Activated CD8-positive, alpha-beta memory T cell treated with anti-CD3 and anti-CD28 coated beads, Interleukin-2, amount 50 U/mL, for 1 hour (primary cell): ENCODE measurements around the gene TDRD9.
"Not testable (repeated sequence)": the region's sequence is repeated elsewhere in the genome, so short reads cannot be mapped to it uniquely, and the experiment has no call there.

Experiments used
- DNase-seq: peaks from one replicate; pipeline ENCODE4 v3.0.0-alpha.2; 2020; ENCODE audit errors: extremely low read depth

Gene TDRD9

DNA sequence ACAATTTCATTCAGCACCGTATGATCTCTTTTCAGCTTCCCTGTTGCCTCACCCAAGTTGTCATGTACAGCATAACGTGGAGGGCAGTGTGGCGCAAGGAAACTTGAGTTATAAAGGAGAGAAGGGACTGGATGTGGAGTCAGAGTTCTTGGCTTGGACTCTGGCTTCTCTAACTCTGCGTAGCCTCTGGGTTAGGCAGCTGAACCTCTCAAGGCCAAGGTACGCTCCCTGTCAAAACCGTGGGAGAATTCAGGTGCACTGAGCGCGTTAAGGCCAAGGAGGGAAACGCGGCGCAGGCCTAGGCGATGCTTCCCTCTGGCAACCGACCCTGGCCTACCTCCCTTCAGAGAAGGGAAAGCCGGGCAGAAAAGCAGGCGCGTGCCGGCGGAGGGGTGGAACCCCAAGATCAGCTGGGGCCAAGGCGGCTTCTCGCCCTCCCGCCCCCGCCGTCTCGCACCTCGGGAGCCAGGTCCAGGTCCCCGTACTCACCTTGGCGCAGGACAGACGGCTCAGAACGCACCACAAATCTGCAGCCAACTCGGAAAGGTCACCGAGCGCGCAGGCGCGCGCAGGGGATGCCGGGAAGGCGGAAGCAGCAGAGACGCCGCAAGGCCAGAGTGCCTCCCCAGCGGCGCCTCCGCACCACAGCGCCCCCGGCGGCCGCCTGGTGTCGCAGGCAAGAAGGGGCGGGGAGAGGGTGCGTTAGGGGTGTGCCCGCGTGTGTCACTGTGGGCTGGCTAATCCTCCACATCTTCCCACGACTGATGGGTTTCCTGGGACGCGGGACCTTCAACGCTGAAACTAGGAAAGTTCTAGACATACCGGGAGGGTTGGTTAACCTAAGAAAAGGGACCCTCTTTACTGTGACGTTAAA is 7.0 kb upstream of the TDRD9 start:
- DNase-seq: peak; percentile 73

DNA sequence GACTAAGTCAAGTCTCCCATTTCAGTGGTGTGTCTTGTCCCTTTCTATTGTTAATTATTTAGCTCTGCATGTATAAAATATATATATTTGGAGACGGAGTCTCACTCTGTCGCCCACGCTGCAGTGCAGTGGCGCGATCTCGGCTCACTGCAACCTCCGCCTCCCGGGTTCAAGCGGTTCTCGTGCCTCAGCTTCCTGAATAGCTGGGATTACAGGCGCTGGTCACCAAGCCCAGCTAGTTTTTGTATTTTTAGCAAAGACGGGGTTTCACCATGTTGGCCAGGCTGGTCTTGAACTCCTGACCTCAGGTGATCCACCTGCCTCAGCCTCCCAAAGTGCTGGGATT is 6.4 kb upstream of the TDRD9 start:
- DNase-seq: not testable (repeated sequence)

DNA sequence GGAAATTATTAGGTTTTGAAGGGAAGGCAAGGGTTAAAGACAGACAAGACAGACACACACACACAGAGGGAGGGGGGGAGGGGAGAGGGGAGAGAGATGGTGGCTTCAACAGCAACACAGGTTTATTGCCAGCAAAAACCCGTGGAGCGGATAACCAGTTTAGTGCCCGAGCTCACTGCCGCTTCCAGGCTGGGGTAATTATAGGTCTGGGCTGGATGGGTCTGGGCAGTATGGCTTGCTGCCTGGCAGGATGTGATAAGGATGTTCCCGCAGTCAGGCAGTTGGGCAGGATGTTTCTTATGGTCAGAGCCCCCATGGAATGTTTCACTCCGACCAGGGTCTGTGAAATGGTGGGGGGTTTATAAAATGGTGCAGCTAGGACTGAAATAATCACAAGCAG is 4.4 kb upstream of the TDRD9 start:
- no peak for DNase-seq

DNA sequence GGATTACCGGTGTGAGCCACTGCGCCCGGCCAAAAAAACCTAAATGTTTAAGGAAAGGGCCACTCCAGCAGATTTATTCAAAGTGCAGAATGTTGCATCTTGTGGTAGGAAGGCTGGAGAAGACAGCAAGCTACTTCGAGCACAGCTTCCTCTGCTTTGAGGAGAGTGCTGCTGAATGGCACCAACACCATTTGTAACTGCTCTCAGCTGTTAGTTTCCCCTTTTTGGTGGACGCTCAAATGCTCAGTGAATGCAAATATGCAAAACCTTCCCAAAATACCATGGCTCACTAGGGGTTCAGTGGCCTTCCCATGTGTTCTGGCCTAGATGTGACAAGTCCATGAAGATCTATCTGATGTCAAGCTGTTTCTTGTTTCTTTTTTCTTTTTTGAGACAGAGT is 2.9 kb upstream of the TDRD9 start:
- no peak for DNase-seq

DNA sequence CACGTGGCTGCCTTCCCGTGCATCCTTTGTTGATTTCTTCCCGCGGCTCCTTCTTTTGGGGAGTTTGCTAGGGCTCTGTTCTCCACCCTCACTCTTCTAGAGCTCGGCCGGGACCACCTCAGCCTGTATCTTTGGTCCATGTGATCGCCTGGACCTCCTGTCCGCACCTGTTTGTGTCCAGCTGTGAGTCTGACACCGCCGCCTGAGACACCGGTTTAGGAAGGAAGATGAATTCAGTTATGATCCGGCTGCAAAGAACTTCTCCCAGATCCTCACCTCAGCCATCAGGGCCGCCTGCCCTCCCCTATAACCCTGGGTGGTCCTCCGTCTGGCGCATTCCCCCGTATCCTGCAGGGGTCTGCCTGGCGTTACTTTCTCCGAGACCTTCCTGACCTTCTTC is 690 bp upstream of the TDRD9 start:
- no peak for DNase-seq

DNA sequence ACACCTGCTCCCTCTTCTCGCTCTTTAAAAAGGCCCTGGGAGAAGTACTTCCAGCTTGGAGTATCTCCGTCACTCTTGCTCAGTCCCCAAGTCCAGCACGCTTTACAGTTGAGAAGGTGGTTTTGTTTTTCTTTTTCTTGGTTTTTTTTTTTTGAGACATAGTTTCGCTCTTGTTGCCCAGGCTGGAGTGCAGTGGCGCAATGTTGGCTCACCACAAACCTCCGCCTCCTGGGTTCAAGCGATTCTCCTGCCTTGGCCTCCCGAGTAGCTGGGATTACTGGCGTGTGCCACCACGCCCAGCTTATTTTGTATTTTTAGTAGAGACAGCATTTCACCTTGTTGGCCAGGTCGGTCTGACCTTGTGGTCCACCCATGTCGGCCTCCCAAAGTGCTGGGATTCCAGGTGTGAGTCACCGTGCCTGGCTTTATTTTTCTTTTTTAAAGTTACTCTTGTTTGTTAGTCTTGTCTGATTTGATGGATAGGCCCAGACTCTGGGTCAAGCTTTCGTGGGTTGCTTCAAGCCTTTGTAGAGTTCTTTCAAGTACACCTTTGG is 1.9 kb downstream of the TDRD9 start:
- no peak for DNase-seq

DNA sequence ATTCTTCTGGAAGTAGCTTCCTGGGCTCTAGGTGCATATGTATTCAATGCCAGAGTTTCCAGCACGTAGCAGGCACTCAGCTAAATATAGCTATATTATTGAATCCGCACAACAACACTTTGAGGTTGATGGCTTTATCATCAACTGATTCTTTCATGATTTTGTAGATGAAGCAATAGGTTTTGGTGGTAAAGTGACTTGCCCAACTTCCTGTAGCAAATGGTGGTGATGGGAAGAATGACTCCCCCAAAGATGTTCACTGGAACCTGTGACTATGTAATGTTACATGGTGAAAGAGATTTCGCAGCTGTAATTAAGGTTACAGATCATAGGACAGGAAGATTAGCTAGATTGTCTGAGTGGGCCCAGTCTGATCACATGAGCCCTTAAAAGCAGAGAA is 3.2 kb downstream of the TDRD9 start:
- DNase-seq: no peak

DNA sequence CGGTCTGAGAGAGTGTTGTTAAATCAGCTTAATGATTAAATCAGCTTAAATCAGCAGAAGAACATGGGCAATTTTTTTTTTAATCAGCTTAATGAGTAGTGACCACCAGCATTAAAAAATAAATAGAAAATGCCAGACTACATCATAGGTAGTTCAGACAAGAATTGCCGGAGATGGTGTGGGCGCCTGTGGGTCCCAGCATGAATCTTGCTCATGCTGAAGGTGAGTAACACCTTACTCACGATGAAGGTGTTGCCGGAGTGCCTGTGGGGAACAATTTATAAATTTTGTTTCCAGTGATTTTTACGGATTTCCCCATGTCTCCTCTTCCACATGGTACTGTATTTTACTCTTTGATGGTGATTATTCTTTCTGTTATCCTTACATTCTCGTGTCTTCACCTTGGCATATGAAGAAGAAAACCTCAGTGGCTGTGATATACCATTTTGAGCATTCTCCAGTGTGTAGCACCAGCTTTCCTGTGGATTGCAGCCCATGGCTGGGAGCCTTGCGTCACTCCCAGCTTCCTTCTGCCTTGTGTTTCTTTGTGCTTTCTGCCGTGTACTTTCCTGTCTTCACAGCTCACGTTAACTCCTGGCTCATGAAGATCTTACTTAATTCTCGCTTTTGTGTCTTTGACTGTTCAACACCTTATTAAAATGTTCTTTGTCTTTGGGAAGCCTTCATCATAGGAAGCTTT is 4.7 kb downstream of the TDRD9 start:
- no peak for DNase-seq

DNA sequence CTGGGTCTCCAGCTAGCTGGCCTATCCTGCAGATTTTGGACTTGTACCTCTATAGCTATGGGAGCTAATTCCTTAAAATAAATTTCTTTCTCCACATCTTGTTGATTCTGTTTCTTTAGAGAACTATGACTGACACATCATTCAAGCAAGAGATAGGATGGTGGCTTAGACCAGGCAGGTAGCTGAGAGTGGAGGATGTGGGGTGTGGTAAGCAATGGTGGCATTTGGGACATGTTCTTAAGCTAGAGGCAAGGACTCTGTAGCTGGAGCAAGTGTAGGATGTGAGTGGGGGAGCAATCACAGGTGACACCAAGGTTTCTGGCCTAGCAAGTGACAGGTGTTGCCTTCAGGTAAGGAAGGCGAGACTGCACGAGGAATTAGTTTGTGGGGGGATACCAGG is 6.8 kb downstream of the TDRD9 start:
- DNase-seq: no peak

DNA sequence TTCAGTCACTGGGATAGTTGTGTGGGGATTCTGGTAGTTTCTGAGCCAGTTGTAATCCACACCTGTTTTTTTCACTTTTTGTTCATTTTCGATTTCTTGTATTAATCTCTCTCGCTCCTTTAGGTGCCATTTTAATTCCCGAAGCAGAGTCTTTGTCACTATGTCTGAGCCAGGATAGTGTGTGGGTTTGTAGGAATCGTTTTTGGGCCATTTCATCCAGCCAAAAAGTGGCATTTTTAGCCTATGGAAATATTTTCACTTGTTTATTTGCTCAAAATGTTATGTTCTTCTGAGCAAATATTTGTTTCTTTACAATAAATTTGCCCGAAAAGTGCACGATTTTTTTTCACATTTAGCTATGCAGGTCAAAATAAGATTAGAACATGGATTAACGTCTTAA is 13.2 kb downstream of the TDRD9 start:
- no peak for DNase-seq

DNA sequence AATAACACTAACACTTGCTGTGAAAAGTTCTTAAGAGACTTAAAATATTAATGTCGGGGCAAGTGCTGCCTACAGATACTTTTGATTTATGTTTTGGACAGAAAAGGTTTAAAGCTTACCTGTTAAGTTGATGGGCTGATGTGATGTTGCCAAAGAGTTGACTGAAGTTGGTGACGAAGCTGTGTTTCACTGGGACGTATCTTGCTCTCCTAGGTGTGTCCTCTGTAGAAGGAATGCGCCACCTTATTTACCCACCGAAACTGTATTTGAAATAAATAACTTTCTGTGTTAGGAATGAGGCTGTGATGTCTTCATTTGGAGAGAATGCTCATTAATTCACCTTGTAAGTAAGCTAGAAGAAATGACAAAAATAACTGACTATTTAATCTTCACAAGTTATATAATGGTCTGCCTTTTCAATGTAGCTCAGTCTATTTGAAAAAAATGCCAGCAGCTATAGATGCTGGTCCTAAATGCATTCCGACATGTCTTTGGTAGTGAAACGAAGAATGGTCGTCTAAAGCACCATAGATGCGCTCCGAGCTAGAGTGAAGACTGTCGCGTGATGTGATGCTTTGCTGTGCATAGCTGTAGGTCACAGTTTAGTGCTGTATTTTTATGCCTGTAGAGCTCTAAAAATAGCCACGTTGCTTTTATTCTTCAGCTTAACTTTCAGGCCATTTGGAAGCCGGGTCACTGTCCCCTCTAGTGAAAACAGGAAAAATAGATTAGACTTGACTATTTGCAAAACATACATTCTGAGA is 13.9 kb downstream of the TDRD9 start, which contains the start of gene RD3L:
RD3L (minus strand) TSS at position 557 of the 764 bp plus-strand sequence. CDS start 834 bp downstream, outside the sequence.
- no peak for DNase-seq

DNA sequence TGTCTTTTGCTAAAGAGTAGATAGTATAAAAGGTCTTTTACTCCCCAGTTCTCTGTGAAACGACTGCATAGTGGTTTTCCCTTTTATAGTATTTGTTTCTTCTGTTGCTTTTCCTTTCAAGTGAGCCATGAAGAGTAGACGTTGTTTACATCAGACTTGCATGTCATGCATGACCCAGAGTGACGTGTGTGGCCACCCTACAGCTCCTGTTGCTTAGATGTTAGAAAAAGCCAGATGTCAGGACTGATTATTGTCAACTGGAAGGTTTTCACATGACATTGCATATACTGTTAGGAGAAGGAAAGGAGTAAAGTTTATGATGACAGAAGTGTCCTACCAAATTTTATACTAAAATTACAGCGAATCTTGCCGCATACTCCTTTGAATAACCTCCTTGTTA is 15.4 kb downstream of the TDRD9 start:
- DNase-seq: no peak

DNA sequence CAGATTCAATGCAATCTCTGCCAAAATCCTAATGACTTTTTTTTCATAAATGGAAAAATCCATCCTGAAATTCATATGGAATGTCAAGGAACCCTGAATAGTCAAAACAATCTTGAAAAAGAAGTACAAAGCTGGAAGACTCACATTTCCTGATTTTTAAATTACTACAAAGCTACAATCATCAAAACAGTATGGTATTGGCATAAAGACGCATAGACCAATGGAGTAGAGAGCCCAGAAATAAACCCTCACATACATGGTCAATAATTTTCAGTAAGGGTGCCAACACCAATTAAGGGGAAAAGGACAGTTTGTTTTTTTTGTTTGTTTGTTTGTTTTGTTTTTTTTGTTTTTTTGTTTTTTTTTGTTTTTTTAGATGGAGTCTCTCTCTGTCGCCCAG is 18.7 kb downstream of the TDRD9 start:
- no peak for DNase-seq

DNA sequence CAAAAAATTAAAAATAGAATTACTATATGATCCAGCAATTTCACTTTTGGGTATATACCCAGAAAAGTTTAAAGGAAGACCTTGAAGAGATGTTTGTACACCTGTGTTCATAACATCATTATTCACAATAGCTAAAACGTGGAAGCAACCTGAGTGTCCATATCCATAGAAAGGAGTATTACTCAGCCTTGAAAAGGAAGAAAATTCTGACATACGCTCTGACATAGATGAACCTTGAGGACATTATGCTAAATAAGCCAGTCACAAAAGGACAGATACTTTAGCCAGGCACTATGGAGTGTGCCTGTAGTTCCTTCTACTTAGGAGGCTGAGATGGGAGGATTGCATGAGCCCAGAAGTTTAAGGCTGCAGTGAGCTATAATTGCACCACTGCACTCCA is 20.2 kb downstream of the TDRD9 start:
- DNase-seq: no peak

DNA sequence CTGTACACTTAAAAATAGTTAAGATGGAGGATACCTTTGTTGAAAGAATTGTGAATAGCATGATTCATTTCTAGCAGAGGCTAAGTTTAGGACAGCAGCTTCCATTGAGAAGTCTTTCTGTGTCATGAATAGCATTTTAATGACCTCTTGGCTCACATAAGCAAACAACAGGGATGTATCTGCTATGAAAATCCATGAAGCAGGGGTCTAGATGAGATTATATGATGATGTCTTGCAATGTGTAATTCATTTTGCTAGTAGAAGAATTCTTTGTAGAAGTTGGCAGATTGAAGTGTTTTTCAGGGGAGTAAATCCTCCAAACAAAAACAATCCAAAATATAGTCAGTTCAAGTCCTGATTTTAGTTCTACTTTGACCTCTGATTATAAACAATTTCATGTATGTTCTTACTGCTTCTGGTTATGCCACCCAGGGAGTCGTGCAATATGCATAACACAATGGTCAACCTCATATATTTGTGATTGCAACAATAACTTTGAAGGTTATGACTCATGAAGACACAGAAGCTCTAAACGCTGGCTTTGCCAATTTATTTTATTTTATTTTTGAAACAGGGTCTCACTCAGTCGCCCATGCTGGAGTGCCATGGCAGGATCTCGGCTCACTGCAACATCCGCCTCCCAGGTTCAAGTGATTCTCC is 21.0 kb downstream of the TDRD9 start:
- DNase-seq: no peak

DNA sequence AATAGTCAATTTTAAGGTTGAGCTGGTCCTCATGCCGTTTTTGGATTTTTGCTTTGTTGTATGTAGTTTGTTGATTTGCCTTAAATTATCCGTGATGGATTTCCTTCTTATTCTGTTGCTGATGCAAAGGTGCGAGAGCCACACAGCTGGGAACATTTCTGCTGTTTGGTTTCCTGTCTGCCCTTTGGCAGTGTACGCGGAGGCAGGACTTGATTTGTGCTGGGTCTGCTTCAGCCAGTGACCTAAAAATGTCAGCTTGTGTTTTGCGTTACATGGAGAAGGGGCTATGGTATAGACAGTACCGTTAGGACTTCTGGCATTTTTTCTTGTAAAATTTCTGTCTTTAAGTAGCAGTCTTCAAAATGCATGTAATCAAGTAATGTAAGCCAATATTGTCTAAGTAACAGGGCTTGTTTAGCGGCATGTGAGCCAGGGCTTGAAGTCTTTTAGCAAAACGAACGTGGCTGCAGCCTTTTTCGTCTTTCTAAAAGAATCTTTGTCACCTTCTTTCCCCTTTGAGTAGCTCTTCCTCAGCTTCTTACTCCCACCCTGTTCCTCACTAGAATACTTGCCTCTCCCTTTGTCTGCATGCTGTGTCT is 32.3 kb downstream of the TDRD9 start:
- no peak for DNase-seq

DNA sequence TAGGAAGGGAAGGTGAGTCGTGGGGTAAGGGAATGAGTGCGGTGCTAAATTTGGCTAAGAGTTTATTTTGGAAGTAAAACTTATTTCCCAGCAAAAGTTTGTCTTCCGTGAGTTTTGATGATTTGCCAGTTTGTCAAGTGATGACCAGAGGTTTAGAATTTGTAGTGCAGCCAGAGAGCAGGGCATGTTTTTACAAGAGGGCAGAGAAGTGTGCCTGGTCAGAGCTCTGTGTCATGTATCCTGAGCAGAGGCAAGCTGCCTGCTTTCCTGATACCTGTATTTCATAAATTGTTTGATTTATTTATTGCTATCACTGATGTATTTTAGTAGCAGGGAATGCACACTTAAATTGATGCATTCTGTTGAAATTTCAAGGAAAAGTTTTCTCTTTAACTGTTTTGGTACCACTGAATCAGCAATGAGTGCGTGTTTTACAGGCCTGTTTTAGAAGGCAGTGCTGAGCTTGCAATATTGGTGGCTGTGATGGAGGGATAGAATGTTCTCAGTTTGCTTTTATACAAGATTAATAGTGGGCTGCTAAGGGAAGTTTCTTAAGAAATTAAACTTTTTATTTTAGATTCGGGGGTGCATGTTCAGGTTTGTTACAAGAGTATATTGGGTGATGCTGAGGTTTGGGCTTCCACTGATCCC is 33.8 kb downstream of the TDRD9 start:
- DNase-seq: no peak

DNA sequence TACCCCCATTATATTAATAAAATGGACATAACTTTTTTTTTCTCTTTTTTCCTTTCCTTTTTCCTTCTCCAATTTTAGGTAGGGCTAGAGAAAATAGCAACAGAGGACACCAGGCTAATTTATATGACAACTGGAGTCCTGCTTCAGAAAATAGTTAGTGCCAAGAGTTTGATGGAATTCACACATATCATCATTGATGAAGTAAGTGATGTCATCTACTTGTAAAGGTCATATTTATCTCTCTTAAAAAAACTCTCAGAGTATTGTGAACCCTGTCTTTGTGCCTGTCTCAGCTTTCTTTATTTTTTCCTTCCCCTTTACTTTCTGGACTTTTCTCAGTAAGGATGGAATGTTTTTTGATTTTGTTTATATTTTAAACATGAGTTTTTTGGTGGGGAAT is 38.4 kb downstream of the TDRD9 start:
- no peak for DNase-seq

DNA sequence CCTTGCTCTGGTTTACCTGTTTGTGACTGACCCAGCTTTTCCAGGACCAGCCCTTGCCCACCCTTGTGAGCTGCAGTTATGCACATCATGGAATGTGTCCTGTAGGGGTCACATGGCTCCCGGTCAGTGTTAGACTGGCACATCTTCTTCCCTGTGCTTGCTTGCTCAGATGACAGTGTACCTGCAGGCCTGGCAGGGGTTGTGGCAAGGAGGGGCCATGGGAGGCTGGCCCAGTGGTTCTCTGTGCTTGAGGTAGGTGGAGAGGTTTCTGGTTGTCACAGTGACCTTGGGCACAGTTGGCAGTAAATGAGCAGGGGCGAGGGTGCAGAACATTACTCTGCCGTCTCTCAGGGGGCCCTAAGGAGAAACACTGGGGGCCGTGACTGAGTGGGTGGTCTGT is 41.7 kb downstream of the TDRD9 start:
- no peak for DNase-seq

DNA sequence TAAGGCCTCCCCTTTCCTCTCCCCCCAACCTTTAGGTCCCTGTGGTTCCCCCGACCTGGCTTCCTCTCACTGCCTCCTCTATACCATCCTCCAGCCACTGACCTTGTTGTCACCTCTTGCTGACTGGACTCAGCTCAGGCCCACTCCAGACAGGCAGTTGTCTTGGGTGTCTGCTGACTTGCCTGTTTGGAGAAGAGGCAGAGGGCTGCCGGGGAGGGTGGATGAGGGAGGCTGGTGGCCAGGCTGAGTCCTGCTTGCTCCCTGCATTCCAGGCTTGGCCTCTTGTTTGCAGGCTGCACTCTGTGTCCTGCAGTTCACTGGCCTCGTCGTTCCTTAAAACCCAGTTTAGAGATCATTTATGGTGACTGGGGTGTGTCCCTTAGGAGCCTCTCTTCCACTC is 45.1 kb downstream of the TDRD9 start:
- DNase-seq: no peak

DNA sequence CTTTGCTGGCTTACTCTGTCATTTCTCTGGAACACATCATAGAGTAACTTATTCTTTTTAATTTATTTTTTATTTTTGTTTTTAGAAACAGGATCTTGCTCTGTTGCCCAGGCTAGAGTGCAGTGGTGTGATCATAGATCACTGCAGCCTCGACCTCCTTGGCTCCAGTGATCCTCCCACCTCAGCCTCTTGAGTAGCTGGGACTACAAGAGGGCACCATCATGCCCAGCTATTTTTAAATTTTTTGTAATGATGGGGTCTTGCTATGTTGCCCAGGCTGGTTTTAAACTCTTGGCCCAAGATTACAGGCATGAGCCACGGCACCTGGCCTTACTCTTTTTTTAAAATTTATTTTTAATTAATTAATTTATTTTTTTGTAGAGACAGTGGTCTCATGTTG is 46.3 kb downstream of the TDRD9 start:
- DNase-seq: no peak
